Measurements from ENCODE around the gene C10orf105.

The C10orf105 gene

GRCh38 chr10:71719464-71720201 is at the start of gene C10orf105:
TSS of gene C10orf105 (minus strand) at chr10:71719778. CDS start at chr10:71716337, 3,441 bp downstream.
- no peaks in the 10 kb centered on the region for H3K36me3 ChIP-seq
- no peak within 1 kb of the TSS for H3K27ac ChIP-seq
- no peak for TF ChIP-seq Cebpa-rat (IDR thresholded peaks at IDR 0.05)
- H3K27me3 ChIP-seq = no peaks in the 10 kb centered on the region
- no peak within 1 kb of the TSS for H3K9ac ChIP-seq
- H3K9me3 ChIP-seq = no peaks in the 10 kb centered on the region
- H3K4me2 ChIP-seq = peak within 1 kb of the TSS; percentile 42
- no peak within 1 kb of the TSS for H3K4me3 ChIP-seq
- no peaks in the 10 kb centered on the region for H4K20me1 ChIP-seq
- peaks cover 58% of the 10 kb centered on the region for H3K4me1 ChIP-seq

- Histone ChIP-seq H3K27me3 (no peaks in the 10 kb centered on the region; the same call in 1 of the 2 replicates), H3K4me3 (no peak overlapping the region), H3K4me1 (peaks cover 69% of the 10 kb centered on the region), H3K27ac (0 out of 2 replicates have a peak overlapping the region, but pooled peaks have one; percentile 41), H3K36me3 (no peaks in the 10 kb centered on the region), H3K9ac (no peak overlapping the region), H3K4me2 (peak overlapping the region; percentile 32; the same call in 1 of the 2 replicates), H3K9me3 (no peaks in the 10 kb centered on the region), H4K20me1 (no peaks in the 10 kb centered on the region)
- TF ChIP-seq Cebpa-rat (IDR thresholded peaks at IDR 0.05) = no peak
Observed at GRCh38 chr10:71767420-71768035, 48.0 kb upstream of the C10orf105 start.

GRCh38 chr10:71766717-71767419 is 47.3 kb upstream of the C10orf105 start:
- TF ChIP-seq Cebpa-rat (IDR thresholded peaks at IDR 0.05) = no peak
- no peaks in the 10 kb centered on the region for H3K27me3 ChIP-seq
- H4K20me1 ChIP-seq = no peaks in the 10 kb centered on the region
- no peak overlapping the region for H3K4me3 ChIP-seq
- no peaks in the 10 kb centered on the region for H3K36me3 ChIP-seq
- H3K4me1 ChIP-seq = peaks cover 62% of the 10 kb centered on the region
- no peaks in the 10 kb centered on the region for H3K9me3 ChIP-seq
- peak overlapping the region; percentile 32; the same call in 1 of the 2 replicates for H3K4me2 ChIP-seq
- H3K27ac ChIP-seq = 0 out of 2 replicates have a peak overlapping the region, but pooled peaks have one; percentile 41
- H3K9ac ChIP-seq = no peak overlapping the region

- no peaks in the 10 kb centered on the region for H4K20me1 ChIP-seq
- H3K36me3 ChIP-seq = no peaks in the 10 kb centered on the region
- H3K27ac ChIP-seq = no peak overlapping the region
- peaks cover 60% of the 10 kb centered on the region for H3K4me1 ChIP-seq
- no peak for TF ChIP-seq Cebpa-rat (IDR thresholded peaks at IDR 0.05)
- H3K4me2 ChIP-seq = peak overlapping the region; percentile 55
- H3K9ac ChIP-seq = peak overlapping the region; percentile 8; the same call in 1 of the 2 replicates
- no peak overlapping the region for H3K4me3 ChIP-seq
- H3K9me3 ChIP-seq = no peaks in the 10 kb centered on the region
- H3K27me3 ChIP-seq = no peaks in the 10 kb centered on the region
Observed at GRCh38 chr10:71765906-71766716, 46.5 kb upstream of the C10orf105 start.

GRCh38 chr10:71765176-71765904 is 45.8 kb upstream of the C10orf105 start:
- H3K27ac ChIP-seq = peak overlapping the region; percentile 18; the same call in 1 of the 2 replicates
- H3K36me3 ChIP-seq = no peaks in the 10 kb centered on the region
- 0 out of 2 replicates have a peak, but pooled peaks have one; percentile 25 for TF ChIP-seq Cebpa-rat (IDR thresholded peaks at IDR 0.05)
- no peak overlapping the region for H3K4me3 ChIP-seq
- H3K4me2 ChIP-seq = peak overlapping the region; percentile 55
- H3K9ac ChIP-seq = peak overlapping the region; percentile 8; the same call in 1 of the 2 replicates
- H3K27me3 ChIP-seq = no peaks in the 10 kb centered on the region
- peaks cover 55% of the 10 kb centered on the region for H3K4me1 ChIP-seq
- H3K9me3 ChIP-seq = no peaks in the 10 kb centered on the region
- no peaks in the 10 kb centered on the region for H4K20me1 ChIP-seq

GRCh38 chr10:71763352-71764127 is 44.0 kb upstream of the C10orf105 start:
- Histone ChIP-seq H3K9me3 (no peaks in the 10 kb centered on the region), H3K9ac (no peak overlapping the region), H4K20me1 (no peaks in the 10 kb centered on the region), H3K4me1 (peaks cover 37% of the 10 kb centered on the region), H3K27me3 (no peaks in the 10 kb centered on the region), H3K4me3 (no peak overlapping the region), H3K36me3 (no peaks in the 10 kb centered on the region), H3K27ac (no peak overlapping the region), H3K4me2 (no peak overlapping the region)
- no peak for TF ChIP-seq Cebpa-rat (IDR thresholded peaks at IDR 0.05)

- H3K9me3 ChIP-seq = no peaks in the 10 kb centered on the region
- H3K4me2 ChIP-seq = no peak overlapping the region
- no peak overlapping the region for H3K27ac ChIP-seq
- H3K27me3 ChIP-seq = no peaks in the 10 kb centered on the region
- no peak for TF ChIP-seq Cebpa-rat (IDR thresholded peaks at IDR 0.05)
- H3K36me3 ChIP-seq = no peaks in the 10 kb centered on the region
- H3K4me3 ChIP-seq = no peak overlapping the region
- peaks cover 36% of the 10 kb centered on the region for H3K4me1 ChIP-seq
- no peaks in the 10 kb centered on the region for H4K20me1 ChIP-seq
- no peak overlapping the region for H3K9ac ChIP-seq
Observed at GRCh38 chr10:71762324-71762723, 42.7 kb upstream of the C10orf105 start.

- Histone ChIP-seq H3K4me3 (no peak overlapping the region), H3K36me3 (no peaks in the 10 kb centered on the region), H3K4me1 (peaks cover 36% of the 10 kb centered on the region), H3K9me3 (no peaks in the 10 kb centered on the region), H4K20me1 (no peaks in the 10 kb centered on the region), H3K27ac (no peak overlapping the region), H3K4me2 (no peak overlapping the region), H3K27me3 (no peaks in the 10 kb centered on the region), H3K9ac (no peak overlapping the region)
- TF ChIP-seq Cebpa-rat (IDR thresholded peaks at IDR 0.05) = no peak
Observed at GRCh38 chr10:71761541-71762113, 42.0 kb upstream of the C10orf105 start.

Measured in BLaER1 (cell line).